ENCODE measurements around the gene AKAP6.

DNA sequence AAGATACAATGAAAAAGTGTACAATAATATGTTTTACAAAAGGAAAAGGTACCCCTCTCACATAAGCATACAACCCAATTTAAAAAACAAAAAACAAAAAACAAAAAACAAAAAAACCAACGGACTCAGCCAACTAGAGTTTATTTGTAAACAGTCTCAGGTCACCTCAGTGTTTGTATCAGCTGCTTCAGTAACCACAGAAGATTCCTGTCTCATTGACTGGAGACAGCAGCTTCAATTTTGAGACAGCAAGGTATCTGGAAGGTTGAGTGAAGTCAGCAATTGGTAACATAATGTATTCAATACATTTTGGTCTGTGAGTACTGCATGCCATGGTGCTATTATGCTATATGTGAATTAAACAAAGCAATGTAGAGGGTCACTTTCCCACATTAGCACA lies 201.7 kb downstream of the AKAP6 start:
- no peak for TF ChIP-seq EZH2phosphoT487 (IDR thresholded peaks at IDR 0.05; ENCODE audit: borderline replicate concordance, low read length)
- TF ChIP-seq, protein P1, sequence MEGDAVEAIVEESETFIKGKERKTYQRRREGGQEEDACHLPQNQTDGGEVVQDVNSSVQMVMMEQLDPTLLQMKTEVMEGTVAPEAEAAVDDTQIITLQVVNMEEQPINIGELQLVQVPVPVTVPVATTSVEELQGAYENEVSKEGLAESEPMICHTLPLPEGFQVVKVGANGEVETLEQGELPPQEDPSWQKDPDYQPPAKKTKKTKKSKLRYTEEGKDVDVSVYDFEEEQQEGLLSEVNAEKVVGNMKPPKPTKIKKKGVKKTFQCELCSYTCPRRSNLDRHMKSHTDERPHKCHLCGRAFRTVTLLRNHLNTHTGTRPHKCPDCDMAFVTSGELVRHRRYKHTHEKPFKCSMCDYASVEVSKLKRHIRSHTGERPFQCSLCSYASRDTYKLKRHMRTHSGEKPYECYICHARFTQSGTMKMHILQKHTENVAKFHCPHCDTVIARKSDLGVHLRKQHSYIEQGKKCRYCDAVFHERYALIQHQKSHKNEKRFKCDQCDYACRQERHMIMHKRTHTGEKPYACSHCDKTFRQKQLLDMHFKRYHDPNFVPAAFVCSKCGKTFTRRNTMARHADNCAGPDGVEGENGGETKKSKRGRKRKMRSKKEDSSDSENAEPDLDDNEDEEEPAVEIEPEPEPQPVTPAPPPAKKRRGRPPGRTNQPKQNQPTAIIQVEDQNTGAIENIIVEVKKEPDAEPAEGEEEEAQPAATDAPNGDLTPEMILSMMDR (IDR thresholded peaks at IDR 0.05; ENCODE audit: low read depth, low read length, poor library complexity, severe bottlenecking), result no peak
